GM18526 (cell line): ENCODE data around the gene TMEM37.

Experiments
- POLR2A ChIP-seq: IDR thresholded peaks from 3 replicates; pipeline ENCODE4 v1.6.1; 2011; ENCODE audit not compliant: insufficient read length; ENCODE audit errors: extremely low read depth

The TMEM37 gene, protein sequence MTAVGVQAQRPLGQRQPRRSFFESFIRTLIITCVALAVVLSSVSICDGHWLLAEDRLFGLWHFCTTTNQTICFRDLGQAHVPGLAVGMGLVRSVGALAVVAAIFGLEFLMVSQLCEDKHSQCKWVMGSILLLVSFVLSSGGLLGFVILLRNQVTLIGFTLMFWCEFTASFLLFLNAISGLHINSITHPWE

DNA sequence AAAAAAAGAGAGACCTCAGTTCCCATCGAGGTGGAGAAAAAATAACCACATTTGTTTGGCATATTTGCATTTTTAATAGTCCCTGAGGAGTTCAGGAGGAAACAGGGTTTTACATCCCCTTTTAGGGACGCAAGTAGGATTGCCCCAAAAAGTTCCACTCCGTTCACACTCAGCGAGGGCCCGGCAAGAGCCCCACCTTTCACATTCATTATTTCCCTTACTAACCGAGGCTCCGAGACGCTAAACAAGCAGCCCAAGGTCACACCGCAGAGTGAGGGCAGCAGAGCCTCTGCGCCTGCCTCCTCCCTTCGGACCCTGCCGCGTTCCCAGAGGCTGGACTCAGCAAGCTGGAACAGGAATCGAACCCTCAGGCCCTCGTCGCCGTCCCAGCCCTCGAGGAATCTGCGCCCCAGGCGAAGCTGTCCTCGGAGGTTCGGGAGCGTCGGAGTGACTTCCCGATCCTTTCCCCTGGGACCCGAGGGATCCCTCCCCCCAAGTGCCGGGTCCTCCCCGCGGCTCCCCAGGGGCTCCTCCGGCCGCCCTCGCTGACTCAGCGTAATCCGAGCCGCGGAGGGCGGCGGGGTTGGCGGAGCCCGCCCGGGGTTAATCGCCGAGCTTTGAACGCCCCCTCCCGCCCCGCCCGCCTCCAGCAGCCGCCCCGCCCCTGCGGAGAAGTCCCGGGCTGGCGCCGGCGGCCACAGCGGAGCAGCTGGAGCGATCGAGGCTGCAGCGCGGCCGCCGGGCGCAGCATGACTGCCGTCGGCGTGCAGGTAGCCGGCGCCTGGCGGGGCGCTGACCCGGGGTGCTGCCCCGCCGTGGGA lies at the start of gene TMEM37:
Gene TMEM37 (plus strand): TSS at position 700 of the 821 bp plus-strand sequence. CDS start 50 bp downstream, at position 750.
- TF ChIP-seq POLR2A, result no peak

DNA sequence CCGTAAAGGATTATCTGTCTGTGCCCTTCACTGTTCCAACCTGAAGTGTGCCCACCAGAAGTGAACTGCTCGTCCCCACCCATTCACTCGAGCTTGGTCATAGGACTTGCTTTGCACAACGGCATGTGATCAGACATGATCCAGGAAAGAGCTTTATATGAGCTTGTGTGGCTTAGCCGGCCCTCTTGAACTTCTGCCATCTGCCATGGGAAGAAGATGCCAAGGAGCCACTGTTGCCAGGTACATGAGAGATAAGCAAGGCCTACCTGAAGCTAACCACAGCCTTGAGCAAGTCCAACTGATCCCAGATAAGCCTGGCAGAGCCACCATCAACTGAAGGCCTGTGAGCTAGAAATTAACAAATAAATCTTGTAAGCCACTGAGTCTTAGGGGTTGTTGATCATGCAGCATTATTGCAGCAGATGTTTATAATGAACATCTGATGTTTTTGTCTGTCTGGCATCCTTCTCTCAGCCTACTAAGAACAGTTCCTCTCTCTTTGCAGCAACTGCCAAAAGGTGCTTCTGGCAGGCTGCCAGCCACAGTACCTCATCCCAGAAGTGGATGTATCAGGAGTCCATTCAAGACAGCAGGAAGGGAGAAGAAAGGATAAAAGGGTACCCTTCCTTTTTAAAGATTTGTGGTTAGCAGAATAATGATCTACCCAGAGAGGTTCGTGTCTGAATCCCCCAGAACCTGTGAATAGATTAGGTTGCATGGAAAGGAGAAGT lies 48.1 kb upstream of the TMEM37 start:
- no peak for TF ChIP-seq POLR2A

DNA sequence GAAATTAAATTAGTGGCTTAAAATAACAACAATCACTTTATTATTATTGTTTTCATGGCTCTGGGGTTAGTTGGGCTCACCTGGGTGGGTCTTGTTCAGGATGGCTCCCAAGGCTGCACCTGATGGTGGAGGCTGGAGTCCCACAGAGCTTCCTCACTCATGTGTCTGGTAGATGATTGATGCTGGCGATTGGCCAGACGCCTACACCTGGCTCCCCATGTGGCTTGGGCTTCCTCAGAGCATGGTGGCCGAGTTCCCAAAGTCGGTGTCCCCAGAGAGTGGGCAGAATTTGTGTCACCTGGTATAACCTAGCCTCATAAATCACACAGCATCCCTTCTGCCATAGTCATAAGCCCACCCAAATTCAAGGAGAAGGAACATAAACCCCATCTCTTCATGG lies 46.7 kb upstream of the TMEM37 start:
- no peak for TF ChIP-seq POLR2A

DNA sequence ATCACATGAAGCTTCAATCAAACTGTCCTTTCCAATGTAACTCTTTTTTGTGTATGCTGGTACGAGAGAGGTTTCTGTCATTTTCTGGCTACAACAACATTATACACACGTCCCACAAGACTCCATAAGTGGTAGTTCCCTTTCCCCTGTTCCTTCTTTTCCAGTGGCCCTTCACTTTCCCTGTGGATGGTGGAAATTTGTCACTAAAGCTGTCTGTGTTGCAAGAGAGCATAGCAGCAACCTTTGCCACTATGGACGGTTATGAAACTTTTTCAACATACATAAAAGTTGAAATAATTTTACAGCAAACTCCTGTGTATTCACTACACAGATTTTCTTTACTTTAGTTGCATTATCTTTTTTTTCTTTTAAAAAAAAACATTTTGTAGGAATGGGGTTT lies 46.2 kb upstream of the TMEM37 start:
- no peak for TF ChIP-seq POLR2A

DNA sequence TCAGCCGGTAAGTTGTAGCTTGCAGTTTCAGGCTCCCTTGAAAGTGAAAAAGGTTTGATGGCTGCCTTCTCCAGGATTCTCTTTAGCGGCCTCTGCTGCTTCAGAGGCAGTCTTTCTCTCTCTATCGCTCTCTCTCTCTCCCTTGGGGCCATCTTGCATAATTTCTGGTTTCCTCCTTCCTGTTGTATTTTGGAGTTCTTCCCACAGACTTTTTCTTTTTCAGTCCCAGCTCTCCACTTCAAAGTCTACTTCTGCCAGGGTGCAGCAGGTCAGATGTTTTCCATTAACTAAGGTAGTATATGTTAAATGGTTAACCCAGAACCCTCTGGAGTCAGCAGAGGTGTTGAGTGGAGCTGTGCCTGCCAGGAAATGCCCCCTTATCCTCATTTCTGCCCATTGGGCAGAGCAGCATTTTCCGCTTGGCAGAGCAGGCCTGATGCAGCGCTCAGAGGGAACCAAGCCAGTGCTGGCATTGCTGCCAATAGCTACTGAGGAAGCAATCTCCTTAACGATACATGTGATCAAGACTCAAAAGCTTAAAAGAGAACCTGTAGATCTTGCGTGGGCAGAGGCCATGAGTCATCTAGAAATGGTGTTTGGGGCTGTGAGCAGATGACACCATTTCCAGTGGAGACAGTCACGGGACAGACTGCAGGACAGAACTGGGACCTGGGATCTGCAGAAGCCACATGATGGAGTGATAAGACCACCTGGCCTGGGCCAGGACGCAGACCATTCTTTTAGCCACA lies 44.1 kb upstream of the TMEM37 start:
- TF ChIP-seq POLR2A, result no peak

DNA sequence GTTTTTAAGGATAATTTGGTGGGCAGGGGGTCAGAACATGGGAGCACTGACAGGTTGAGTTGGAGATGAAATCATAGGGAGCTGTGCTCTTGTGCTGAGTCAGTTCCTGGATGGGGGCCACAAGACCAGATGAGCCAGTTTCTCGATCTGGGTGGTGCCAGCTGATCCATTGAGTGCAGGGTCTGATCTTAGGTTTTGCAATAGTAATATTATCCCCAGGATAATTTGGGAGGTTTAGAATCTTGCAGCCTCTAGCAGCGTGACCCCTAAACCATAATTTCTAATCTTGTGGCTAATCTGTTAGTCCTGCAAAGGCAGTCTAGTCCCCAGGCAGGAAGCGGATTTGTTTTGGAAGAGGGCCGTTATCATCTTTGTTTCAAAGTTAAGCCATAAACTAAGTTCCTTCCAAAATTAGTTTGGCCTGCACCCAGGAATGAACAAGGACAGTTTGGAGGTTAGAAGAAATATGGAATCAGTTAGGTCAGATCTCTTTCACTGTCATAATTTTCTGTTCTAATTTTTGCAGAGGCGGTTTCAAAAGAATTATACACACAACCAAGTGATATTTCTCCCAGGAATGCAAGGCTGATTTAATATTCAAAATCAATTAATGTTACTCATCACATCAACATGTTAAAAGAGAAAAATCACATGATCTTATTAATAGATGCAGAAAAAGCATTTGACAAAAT lies 41.9 kb upstream of the TMEM37 start:
- no peak for TF ChIP-seq POLR2A

DNA sequence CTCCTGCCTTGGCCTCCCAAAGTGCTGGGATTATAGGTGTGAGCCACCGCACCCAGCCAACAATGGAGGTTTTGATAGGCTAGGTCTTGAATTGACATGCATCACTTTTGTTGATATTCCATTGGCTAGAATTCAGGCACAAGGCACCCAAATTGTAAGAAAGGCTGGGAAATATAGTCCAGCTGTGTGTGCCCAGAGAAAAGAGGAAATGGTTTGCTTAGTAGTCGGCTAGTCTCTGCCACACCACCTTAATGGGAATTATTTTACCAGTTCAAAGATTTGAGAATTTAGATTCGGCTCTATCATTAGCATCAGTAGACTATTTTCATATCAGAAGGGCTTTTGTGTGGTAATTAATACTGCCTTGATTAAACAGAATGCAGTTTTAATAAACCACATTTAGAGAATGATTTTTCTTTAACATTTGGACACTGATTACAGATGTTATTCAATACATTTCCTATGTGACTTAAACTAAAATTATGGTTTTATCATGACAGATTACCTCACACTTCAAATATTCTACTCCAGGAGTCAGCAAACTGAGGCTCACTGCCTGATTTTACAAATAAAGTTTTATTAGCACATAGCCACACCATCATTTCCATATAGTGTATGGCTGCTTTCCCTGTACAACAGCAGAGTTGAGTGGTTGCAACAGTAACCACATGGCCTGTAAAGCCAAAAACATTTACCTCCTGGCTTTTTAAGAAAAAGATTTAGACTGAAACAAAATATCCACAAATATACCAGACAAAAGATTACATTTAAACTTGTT lies 37.5 kb upstream of the TMEM37 start:
- no peak for TF ChIP-seq POLR2A

DNA sequence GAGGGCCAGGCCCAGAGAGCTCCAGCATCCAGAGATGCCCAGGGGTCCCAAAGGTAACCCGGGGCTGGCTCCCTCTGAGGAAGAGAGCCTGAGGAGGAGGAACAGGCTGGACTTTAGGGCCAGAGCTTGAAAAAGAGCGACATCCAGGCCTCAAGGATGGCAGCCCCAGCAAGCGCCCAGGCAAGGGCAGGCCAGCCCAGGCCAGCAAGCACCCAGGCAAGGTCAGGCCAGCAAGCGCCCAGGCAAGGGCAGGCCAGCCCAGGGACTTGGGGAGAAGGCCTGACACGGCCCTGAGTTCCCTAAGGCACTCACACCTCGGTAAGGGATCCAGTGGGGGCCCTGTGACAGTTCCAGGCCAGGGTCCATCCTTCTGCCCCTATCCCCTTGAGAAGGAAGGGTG lies 34.5 kb upstream of the TMEM37 start:
- no peak for TF ChIP-seq POLR2A

DNA sequence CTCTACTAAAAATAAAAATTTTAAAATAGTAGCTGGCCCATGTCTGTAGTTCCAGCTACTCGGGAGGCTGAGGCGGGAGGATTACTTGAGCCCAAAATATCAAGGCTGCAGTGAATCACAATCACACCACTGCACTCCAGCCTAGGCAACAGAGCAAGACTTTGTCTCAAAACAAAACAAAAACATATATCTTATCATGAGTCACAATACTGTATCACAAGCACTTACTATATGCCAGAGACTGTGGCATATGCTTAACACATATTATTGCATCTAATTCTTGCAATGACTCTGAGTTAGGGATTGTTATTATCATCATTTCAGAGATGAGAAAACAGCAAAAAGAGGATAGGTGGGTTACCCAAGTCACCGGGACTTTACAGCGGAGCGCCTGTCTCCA lies 29.5 kb upstream of the TMEM37 start:
- no peak for TF ChIP-seq POLR2A

DNA sequence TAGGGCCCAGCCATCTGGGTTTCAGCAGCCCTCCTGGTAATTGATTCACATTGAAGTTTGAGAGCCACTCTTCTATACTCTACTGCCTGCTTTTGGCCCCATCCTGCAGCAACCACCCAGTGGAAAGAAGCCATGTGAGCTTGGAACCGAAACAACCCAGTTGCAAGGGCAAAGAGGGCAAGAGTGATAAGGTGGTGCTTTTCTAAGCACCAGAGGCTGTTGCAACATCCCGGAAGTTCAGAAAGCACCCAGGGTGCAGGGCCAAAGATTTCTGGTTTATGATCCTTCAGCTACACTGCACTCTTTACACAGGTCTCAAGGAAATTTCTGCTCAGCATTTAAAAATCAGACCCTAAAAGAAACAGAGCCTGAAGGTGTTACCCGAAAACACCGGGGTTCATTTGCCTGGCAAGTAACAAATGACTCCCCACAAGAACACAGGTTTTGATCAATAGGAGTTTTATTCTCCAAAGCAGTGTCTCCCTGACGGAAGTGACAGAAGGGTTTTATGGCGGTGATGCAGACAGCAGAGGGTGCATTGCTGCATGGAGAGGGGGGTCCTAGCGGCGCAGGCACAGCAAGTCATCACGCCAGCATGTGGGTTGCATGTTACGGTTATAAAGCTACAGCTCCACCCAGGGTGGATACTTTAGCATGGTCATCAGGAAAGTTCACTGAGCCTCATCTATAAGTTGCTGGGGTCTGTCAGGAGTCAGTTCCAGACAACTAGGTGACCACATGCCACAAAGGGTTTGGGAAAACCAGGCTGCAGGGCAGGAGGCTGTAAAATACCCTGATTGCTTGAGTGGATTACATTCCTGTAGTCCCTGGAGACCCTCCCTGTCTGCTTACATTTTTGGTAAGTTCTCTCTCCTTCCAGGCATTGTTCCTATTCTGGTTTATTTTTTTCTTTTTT lies 28.8 kb upstream of the TMEM37 start:
- no peak for TF ChIP-seq POLR2A

DNA sequence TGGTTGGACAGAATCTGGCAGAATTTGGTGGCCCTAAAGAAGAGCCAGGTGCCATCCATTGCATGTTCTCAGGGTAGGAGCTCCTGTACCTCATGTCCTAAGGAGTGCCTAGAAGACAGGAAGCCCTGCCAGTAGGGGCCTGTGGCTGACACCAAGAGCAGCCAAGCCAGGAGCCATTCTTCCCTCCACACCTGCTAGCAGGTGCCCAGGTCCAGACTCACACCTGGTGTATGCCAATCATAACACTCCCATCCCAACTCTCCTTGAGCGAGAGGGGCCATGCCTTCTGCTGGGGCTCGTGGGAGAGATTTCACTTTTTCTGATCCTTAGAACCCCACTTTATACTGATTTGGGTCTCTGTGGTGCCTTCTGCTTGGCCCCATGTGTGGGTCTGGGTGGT lies 26.5 kb upstream of the TMEM37 start:
- TF ChIP-seq POLR2A, result no peak

DNA sequence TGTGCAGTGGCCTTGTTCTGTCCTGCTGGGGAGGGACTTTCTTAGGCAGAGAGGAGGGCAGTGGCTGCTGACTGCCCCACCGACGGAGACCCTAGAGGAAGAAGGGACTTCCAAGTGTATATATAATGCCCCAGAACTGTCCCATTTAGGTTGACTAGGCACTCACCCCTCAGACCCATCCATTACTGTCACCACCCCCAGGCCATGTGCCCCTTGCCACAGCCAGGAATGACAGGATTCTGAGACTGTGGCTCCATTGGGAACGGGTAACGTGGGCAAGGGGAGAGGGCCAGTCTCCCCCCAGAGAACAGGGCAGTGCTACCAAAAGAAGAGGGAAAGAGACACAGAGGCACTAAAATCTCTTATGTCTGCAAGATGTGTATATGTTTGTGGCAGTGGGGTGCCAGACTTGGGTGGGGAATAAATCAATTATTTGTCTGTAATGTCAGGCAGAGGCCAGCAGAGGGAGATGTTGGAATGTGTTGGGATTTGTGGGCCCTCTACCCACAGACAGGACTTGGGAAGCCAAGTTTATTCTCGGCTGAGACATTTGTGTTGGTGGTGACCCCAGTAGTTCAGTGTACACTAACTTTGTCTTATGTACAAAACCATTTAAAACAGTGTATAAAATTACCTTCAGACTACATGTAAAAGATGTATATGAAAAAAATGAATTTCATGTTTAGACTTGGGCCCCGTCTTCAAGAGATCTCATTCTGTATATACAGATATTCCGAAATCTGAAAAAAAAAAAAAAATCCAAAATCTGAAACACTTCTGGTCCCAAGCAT lies 24.0 kb upstream of the TMEM37 start:
- no peak for TF ChIP-seq POLR2A
